Hepatocyte (in vitro differentiated cells): ENCODE data around the gene DCTN1. TPM values are rescaled to one million over a fixed set of nuclear protein-coding genes. Genes with fewer than 3 reads are reported as not detected.

Experiments used
- DNase-seq: peaks from one replicate; pipeline ENCODE4 v3.0.0-alpha.2; 2016; ENCODE audit warnings: low spot score
- H2AFZ ChIP-seq: fragments of 200-600 bp; sonication (generic); 2 replicates; pipeline ENCODE4 v1.6.0; 2016; ENCODE audit warnings: antibody characterized with exemption, mild to moderate bottlenecking
- H3K27ac ChIP-seq: fragments of 200-600 bp; sonication (generic); 2 replicates; pipeline ENCODE4 v1.5.1; 2016; ENCODE audit warnings: mild to moderate bottlenecking
- H3K27me3 ChIP-seq: fragments of 200-600 bp; sonication (generic); 2 replicates; pipeline ENCODE4 v1.6.1; 2016
- H3K36me3 ChIP-seq: fragments of 200-600 bp; sonication (generic); replicated peaks from 2 replicates; pipeline ENCODE4 v1.5.1; 2016; ENCODE audit warnings: low read depth; ENCODE audit not compliant: insufficient read depth
- H3K4me1 ChIP-seq: fragments of 200-600 bp; sonication (generic); 2 replicates; pipeline ENCODE4 v1.5.1; 2016; ENCODE audit warnings: mild to moderate bottlenecking, moderate library complexity; ENCODE audit not compliant: insufficient read depth
- H3K4me2 ChIP-seq: fragments of 200-600 bp; sonication (generic); 2 replicates; pipeline ENCODE4 v1.6.0; 2016
- H3K4me3 ChIP-seq: fragments of 200-600 bp; sonication (generic); 2 replicates; pipeline ENCODE4 v1.5.1; 2016; ENCODE audit warnings: mild to moderate bottlenecking
- H3K79me2 ChIP-seq: fragments of 200-600 bp; sonication (generic); 2 replicates; pipeline ENCODE4 v1.6.0; 2017; ENCODE audit warnings: mild to moderate bottlenecking
- H3K9me2 ChIP-seq: fragments of 200-600 bp; sonication (generic); replicated peaks from 2 replicates; pipeline ENCODE4 v1.6.0; 2017; ENCODE audit warnings: mild to moderate bottlenecking; ENCODE audit not compliant: insufficient read depth
- H3K9me3 ChIP-seq: fragments of 200-600 bp; sonication (generic); 2 replicates; pipeline ENCODE4 v1.5.1; 2016; ENCODE audit warnings: low read depth, mild to moderate bottlenecking
- H4K20me1 ChIP-seq: fragments of 200-600 bp; sonication (generic); 2 replicates; pipeline ENCODE4 v1.6.0; 2016; ENCODE audit warnings: mild to moderate bottlenecking; ENCODE audit not compliant: insufficient read depth, poor library complexity, severe bottlenecking
- EZH2 ChIP-seq: fragments of 200-600 bp; sonication (generic); IDR thresholded peaks from 2 replicates; pipeline ENCODE4 v1.6.1; 2016; ENCODE audit warnings: antibody characterized with exemption, mild to moderate bottlenecking, borderline replicate concordance
- EZH2phosphoT487 ChIP-seq: fragments of 200-600 bp; sonication (generic); IDR thresholded peaks from one replicate; pipeline ENCODE4 v1.6.1; 2018; ENCODE audit warnings: antibody characterized with exemption, mild to moderate bottlenecking, low read depth, moderate library complexity; ENCODE audit not compliant: unreplicated experiment, severe bottlenecking
- WGBS: methylation state at CpG from one replicate; pipeline ENCODE4 v1.1.6; 2016; ENCODE audit warnings: low lambda C conversion rate; ENCODE audit errors: missing lambda C conversion rate; 5-methylcytosine and 5-hydroxymethylcytosine counted together
- polyA plus RNA-seq: library from polyadenylated mRNA; unstranded; fragments of >200 nt; fragmentation: Nextera tagmentation; extraction: Ambion mirVana; gene quantifications from 2 replicates; pipeline ENCODE4 v1.2.1, GENCODE V29; 2016
- total RNA-seq: library from RNA; depleted of rRNA; stranded (reverse); fragments of >200 nt; gene quantifications from 2 replicates; pipeline ENCODE4 v1.2.3, GENCODE V29; 2014
- TF ChIP-seq, protein P1 (sequence below): fragments of 200-600 bp; sonication (generic); IDR thresholded peaks from 2 replicates; pipeline ENCODE4 v1.5.1; 2016; ENCODE audit warnings: antibody characterized with exemption, mild to moderate bottlenecking; ENCODE audit not compliant: poor library complexity

The DCTN1 gene
- total and polyA plus RNA-seq, 2 experiments from 2014 or later: 72.3 to 95.0 TPM

DNA sequence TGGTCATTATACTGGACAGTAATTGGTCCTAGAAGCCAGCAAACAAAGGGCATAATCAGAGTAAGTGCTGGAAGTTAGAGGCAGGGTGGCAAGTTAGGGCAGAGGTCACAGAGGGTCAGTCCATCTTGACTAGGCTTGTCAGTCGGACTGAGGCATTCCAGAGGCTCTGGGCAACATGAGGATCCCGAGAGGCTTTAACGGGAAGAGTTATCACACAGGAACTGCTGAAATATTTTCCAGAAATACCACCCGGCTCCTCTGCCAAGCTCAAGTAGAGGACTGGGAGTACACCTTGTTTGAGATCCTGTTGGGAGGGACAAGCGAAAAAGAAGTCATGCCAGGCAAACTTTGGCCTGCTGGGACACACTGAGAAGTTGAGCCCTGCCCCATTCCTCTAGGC is 27.6 kb upstream of the DCTN1 start:
- no peak overlapping the region for H2AFZ ChIP-seq
- H3K27me3 ChIP-seq: no peaks in the 10 kb centered on the region
- no peaks in the 10 kb centered on the region for H3K9me3 ChIP-seq
- no peaks in the 10 kb centered on the region for H4K20me1 ChIP-seq
- H3K4me2 ChIP-seq: no peak overlapping the region
- H3K27ac ChIP-seq: no peak overlapping the region
- no peak for TF ChIP-seq EZH2
- TF ChIP-seq, protein P1, sequence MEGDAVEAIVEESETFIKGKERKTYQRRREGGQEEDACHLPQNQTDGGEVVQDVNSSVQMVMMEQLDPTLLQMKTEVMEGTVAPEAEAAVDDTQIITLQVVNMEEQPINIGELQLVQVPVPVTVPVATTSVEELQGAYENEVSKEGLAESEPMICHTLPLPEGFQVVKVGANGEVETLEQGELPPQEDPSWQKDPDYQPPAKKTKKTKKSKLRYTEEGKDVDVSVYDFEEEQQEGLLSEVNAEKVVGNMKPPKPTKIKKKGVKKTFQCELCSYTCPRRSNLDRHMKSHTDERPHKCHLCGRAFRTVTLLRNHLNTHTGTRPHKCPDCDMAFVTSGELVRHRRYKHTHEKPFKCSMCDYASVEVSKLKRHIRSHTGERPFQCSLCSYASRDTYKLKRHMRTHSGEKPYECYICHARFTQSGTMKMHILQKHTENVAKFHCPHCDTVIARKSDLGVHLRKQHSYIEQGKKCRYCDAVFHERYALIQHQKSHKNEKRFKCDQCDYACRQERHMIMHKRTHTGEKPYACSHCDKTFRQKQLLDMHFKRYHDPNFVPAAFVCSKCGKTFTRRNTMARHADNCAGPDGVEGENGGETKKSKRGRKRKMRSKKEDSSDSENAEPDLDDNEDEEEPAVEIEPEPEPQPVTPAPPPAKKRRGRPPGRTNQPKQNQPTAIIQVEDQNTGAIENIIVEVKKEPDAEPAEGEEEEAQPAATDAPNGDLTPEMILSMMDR: no peak
- no peak overlapping the region for H3K4me3 ChIP-seq
- H3K4me1 ChIP-seq: no peaks in the 10 kb centered on the region
- no peaks in the 10 kb centered on the region for H3K79me2 ChIP-seq
- H3K36me3 ChIP-seq: no peaks in the 10 kb centered on the region
- no peak for DNase-seq
- H3K9me2 ChIP-seq: no peaks in the 10 kb centered on the region
- 47% methylated on average over 5 of the region's 5 CpGs for WGBS

DNA sequence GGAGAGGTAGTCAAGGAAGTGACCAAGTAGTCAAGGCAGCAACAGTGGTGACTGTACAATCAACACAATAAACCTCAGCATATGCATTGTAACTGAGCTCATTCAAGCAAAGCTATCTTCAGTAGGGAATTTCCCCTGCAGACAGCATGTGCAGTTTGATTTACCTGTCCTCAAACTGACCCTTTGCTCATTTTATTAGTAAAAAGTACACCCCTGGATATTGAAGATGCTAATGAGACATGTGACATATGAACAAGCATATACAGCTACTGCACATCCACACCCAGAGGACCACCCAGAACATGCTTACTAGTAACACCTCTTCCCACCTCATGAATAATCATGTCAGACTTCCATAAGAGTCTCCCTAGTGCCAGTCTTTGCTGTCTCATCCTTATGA is 25.9 kb upstream of the DCTN1 start:
- H3K9me3 ChIP-seq: no peaks in the 10 kb centered on the region
- H3K4me2 ChIP-seq: no peak overlapping the region
- TF ChIP-seq, protein P1: no peak
- TF ChIP-seq EZH2: no peak
- TF ChIP-seq EZH2phosphoT487: no peak
- H3K9me2 ChIP-seq: no peaks in the 10 kb centered on the region
- no peak overlapping the region for H3K4me3 ChIP-seq
- no peaks in the 10 kb centered on the region for H3K4me1 ChIP-seq
- H4K20me1 ChIP-seq: no peaks in the 10 kb centered on the region
- H3K27me3 ChIP-seq: no peaks in the 10 kb centered on the region
- no peaks in the 10 kb centered on the region for H3K36me3 ChIP-seq
- H3K27ac ChIP-seq: no peak overlapping the region
- DNase-seq: no peak
- no peak overlapping the region for H2AFZ ChIP-seq
- no peaks in the 10 kb centered on the region for H3K79me2 ChIP-seq

DNA sequence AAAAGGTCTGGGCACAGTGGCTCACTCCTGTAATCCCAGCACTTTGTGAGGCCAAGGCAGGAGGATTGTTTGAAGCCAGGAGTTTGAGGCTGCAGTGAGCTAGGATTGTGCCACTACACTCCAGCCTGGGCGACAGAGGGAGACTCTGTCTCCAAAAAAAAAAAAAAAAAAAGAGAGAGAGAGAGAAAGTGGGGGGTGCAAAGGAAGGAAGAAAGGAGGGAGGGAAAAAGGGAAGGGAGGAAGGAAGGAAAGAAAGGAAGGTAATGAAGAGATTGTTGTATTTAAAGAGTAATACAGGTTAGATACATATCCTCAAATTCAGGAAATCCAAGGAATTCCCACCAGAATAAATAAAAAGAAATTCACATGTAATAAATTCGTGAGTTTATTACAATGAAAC is 21.8 kb upstream of the DCTN1 start:
- no peaks in the 10 kb centered on the region for H3K9me3 ChIP-seq
- H3K79me2 ChIP-seq: no peaks in the 10 kb centered on the region
- no peak overlapping the region for H3K4me3 ChIP-seq
- no peak overlapping the region for H3K27ac ChIP-seq
- no peaks in the 10 kb centered on the region for H4K20me1 ChIP-seq
- H3K9me2 ChIP-seq: no peaks in the 10 kb centered on the region
- H3K4me2 ChIP-seq: no peak overlapping the region
- no peaks in the 10 kb centered on the region for H3K4me1 ChIP-seq
- DNase-seq: no peak
- H3K36me3 ChIP-seq: no peaks in the 10 kb centered on the region
- no peak overlapping the region for H2AFZ ChIP-seq
- TF ChIP-seq, protein P1: no peak
- TF ChIP-seq EZH2 (no peak), EZH2phosphoT487 (no peak)
- 63% methylated on average over 2 of the region's 2 CpGs for WGBS
- no peaks in the 10 kb centered on the region for H3K27me3 ChIP-seq

DNA sequence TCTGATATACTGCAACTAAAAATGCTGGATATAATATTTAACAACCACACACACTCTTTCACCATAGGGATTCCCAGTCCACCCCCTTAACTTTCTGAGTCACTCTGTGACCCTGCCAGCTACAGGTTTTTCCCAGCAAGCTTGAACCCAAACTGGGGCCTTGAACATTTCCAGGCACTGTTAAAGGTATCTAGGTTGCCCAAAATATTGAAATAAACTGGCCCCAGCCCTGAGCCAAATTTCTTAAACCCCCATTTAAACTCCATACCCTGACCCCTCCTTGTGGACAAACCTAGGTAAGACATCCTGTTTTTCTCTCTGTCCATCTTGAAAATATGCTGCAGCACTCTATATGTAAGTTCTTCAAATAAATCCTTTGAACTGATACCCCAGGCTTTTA is 19.7 kb upstream of the DCTN1 start:
- H3K9me3 ChIP-seq: no peaks in the 10 kb centered on the region
- H3K4me2 ChIP-seq: no peak overlapping the region
- no peaks in the 10 kb centered on the region for H4K20me1 ChIP-seq
- no peak overlapping the region for H2AFZ ChIP-seq
- no peaks in the 10 kb centered on the region for H3K4me1 ChIP-seq
- H3K27ac ChIP-seq: no peak overlapping the region
- H3K27me3 ChIP-seq: no peaks in the 10 kb centered on the region
- TF ChIP-seq EZH2phosphoT487: no peak
- TF ChIP-seq, protein P1: peak; percentile 35
- H3K79me2 ChIP-seq: no peaks in the 10 kb centered on the region
- no peaks in the 10 kb centered on the region for H3K9me2 ChIP-seq
- H3K4me3 ChIP-seq: no peak overlapping the region
- no peak for DNase-seq
- no peaks in the 10 kb centered on the region for H3K36me3 ChIP-seq
